Measurements from ENCODE around the gene PITPNC1.
"Not testable (repeated sequence)": the region's sequence is repeated elsewhere in the genome, so short reads cannot be mapped to it uniquely, and the experiment has no call there.

PITPNC1 gene

GRCh38 chr17:67600408-67600807, 223.3 kb downstream of the PITPNC1 start:
- no peak for FAIRE-seq

DNA sequence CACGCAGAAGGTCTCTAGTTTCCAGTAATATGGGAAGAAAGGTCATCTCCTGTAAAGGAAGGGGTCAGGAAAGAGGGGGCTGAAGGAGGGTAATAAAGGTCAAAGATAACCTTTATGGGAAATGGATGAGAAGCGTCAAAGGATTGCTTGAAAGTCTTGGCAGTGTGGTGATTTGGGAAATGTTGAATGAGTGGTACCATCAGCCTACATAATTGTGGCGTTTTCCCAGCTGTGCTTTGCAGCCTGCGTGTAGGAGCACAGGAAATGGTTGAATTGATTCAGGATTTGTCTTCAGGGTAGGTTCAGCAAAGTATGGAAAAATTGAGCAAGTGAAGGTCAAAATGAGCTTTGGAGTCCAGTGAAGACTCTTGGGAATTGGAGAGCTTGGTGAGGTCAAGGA, 224.8 kb downstream of the PITPNC1 start:
- FAIRE-seq: no peak

- FAIRE-seq: no peak
Observed at GRCh38 chr17:67602444-67602843, 225.4 kb downstream of the PITPNC1 start.

DNA sequence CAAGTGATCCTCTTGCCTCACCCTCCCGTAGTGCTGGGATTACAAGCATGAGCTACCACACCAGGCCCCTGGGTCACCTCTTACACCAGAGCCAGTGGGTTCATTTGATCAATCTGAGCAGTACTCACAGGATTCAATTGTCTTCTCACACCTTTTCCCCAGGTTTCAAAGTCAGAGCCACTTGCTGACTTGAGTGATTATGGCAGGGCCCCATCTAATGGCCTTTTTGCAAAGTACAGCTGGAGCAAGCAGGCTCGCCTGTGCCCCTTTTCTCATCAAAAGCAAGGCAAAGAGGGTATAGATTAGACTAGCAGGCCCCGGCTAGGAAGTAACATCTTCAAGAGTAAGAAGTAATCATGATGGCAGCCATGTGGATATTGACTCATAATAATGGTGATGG, 225.9 kb downstream of the PITPNC1 start:
- FAIRE-seq: no peak

DNA sequence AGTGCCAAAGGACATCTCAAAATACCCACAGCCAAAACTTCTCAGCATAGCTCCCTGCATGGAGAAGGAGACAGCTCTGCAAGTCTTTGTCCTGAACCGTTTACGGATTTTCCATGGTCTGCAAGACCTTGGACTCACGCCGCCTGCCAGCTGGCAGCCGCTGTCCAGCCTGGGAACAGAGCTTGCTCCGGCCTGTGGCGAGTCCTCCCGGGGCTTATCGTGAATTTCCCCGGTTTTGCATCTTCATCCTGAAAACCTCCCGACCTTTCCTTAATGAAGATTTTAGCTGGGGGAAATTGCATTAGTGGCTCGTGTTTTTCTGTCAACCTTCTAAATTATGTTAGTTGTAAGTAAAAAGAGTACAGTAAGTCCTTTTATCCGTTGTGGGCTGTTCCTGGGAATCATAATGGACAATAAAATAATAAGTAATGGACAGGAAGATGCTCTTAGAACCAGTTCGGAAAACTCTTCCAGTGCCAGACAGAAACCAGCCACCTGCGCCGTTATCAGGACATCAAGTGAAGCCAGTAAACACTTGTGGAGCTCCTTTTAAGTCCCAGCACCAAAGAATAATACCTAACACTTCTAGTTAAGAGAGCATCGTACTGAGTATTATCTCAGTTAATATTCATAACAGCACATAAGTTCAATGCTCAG, 228.3 kb downstream of the PITPNC1 start:
- FAIRE-seq: no peak

DNA sequence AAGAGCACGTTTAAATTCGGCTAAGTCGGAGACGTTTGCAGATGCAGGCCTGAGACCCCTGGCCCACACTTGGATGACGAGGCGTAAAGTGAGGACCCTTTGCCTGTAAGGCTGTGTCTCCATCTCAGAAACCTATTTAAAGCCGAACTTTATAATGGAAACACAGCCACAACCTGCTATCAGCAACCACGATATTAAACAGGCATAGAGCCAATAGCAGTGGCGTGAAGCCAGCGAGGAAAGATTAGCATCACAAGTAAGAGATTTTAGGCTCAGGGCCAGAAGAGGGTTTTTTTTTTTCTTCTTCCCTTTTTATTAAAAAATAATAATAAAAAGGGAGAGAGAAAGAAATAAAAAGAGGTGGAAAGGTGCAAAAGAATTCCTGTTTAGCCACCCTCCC, 229.4 kb downstream of the PITPNC1 start:
- no peak for FAIRE-seq

DNA sequence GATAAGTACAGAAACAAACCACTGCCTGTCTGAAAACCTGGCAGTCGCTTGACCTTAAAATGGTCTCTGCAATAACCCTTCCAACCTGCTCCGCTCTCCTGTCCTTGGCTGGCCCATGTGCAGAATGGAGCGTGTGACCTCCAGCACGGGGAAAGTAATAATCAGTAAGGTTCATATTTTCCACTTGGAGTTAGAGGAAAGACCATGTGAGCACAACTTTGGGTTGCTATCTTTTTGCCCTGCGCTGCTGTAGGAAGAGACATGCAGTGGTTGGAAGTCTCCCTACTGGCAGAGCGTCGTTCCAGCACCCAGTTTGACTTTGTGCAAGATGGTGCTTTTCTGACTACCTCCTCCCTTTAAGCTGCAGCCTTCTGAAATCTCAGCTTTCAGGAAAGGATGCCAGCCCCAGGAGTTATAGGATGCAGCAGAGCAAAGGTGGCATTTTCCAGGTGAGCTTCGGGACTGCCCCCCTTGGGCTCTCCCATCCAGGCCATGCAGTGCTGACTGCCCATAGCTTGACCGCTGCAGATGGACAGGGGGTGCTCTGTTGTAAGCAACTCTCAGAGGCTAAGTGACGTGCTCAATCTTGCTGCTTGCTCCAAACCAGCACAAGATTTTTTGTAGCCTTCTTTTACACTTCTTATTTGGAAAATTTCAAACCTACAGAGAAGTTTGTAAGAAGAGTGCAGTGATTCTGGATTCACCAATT, 230.0 kb downstream of the PITPNC1 start:
- FAIRE-seq: no peak

DNA sequence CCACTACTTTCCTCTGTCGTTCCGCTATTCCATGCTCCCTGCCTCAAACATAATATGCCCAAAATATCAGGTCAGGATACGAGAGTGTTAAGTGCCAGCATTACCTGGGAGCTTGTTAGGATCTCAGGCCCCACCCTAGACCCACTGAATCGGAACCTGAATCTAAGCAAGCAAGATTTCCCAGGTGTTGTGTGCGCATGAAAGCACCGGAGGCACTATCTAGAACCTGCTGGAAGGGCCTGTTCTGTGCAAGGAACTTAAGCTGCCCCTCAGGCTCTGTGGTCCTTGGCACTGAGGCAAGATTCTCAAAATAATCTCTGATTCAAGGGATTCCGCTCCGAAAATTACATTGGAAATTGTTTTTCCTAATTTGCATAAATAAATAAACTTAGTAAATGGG, 233.0 kb downstream of the PITPNC1 start:
- no peak for FAIRE-seq

GRCh38 chr17:67613961-67614360, 236.9 kb downstream of the PITPNC1 start:
- FAIRE-seq: no peak

GRCh38 chr17:67615011-67615561, 238.0 kb downstream of the PITPNC1 start:
- no peak for FAIRE-seq

GRCh38 chr17:67615736-67616135, 238.7 kb downstream of the PITPNC1 start:
- no peak for FAIRE-seq

GRCh38 chr17:67617304-67617899, 240.3 kb downstream of the PITPNC1 start:
- FAIRE-seq: no peak

DNA sequence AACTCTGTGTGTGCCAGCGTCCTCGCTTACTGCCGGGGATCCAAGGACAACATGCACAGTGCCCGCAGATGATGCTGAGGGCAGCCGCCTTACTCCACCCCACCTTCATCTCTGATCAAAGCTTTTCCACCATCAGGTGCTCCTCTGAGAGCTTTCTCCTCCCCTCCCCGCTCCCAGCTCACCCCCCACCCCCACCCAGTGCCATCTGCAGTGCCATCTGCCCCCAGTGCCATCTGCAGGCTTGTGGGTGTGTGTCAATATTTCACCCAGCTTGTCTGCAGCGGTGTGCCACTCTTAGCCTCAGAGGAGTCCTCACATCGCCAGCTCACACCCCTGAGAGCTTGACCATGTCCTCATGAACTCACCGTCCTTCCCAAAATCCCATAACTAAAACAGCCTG, 242.5 kb downstream of the PITPNC1 start:
- no peak for FAIRE-seq

GRCh38 chr17:67620088-67620487, 243.0 kb downstream of the PITPNC1 start:
- no peak for FAIRE-seq

GRCh38 chr17:67620636-67621035, 243.6 kb downstream of the PITPNC1 start:
- FAIRE-seq: no peak

GRCh38 chr17:67623767-67624166, 246.7 kb downstream of the PITPNC1 start:
- no peak for FAIRE-seq

- no peak for FAIRE-seq
Observed at GRCh38 chr17:67624886-67625656, 248.0 kb downstream of the PITPNC1 start.

GRCh38 chr17:67625971-67626370, 248.9 kb downstream of the PITPNC1 start:
- FAIRE-seq: no peak

- no peak for FAIRE-seq
Observed at GRCh38 chr17:67628580-67629013, 251.5 kb downstream of the PITPNC1 start.

DNA sequence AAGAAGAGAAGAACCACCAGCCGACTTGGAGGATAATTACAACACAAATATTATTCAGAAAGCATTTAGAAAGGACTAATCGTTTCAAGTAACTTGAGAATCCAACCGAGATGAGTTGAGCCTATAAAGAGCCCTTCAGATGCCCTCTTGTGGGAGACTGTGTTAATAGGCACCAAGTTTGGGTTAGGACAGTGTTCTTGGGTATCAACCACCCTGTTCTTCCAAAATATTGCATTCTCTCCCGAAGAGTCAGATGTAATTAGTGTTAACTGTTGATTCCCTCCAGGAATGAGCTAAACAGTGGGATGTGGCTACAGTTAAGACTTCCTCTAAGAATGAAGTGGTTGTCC, 252.9 kb downstream of the PITPNC1 start:
- FAIRE-seq: no peak

DNA sequence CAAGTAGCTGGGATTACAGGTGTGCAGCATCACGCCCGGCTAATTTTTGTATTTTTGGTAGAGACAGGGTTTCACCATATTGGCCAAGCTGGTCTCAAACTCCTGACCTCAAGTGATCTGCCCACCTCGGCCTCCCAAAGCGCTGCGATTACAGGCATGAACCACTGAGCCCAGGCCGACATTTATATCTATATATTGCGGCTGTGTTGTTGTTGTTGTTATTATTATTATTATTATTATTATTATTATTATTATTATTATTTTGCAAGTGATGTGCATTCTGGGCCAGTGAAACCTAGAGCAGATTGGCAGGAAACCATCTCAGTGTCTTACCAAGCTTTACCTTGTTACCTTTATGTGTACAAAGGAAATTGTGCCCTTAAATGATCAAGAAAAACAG, 253.8 kb downstream of the PITPNC1 start:
- not testable (repeated sequence) for FAIRE-seq

- FAIRE-seq: no peak
Observed at GRCh38 chr17:67632141-67632540, 255.1 kb downstream of the PITPNC1 start.

- no peak for FAIRE-seq
Observed at GRCh38 chr17:67633751-67634211, 256.7 kb downstream of the PITPNC1 start.

All from TTC549 (cell line).